ENCODE measurements around the gene BMPR1B. TPM values are rescaled to one million over a fixed set of nuclear protein-coding genes. Genes with fewer than 3 reads are reported as not detected.
"Not testable (repeated sequence)": the region's sequence is repeated elsewhere in the genome, so short reads cannot be mapped to it uniquely, and the experiment has no call there.

The BMPR1B gene
- total RNA-seq, 2 experiments from 2014 or later, result not detected

DNA sequence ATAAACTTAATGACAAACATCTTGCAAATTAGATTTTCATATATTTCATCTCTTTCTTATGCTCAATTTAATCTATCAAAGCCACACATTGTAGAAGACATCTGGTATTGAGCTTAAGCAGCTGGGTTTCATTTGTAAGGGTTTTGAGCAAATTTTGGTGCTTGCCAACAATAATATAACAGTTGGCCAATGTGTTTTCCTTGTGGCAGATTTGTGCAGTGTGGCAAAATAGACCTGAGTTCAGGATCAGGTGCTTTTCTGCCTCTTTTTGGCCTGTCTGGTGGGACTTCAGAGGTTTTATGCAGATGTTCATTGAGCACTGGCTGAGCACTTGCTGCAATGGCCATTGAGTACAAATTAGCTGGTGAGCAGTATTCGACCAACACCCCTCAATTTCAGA lies 301.9 kb downstream of the BMPR1B start:
- Histone ChIP-seq H3K36me3 (ENCODE audit: insufficient read depth, low read length) (no peaks in the 10 kb centered on the region), H3K4me3 (ENCODE audit: low read length) (no peak overlapping the region), H3K27ac (ENCODE audit: low read depth in 1 of 2, low read length in 2 of 2) (no peak overlapping the region), H3K27me3 (ENCODE audit: control insufficient read depth in 1 of 2, insufficient read depth in 2 of 2, low read length in 2 of 2) (no peaks in the 10 kb centered on the region), H3K4me1 (ENCODE audit: insufficient read depth, low read length) (no peaks in the 10 kb centered on the region), H3K9me3 (ENCODE audit: control insufficient read depth in 1 of 2, insufficient read depth in 1 of 2, low read length in 2 of 2) (no peaks in the 10 kb centered on the region)
- Mint-ChIP-seq H3K9me3 (no peaks in the 10 kb centered on the region), H3K27me3 (no peaks in the 10 kb centered on the region), H3K36me3 (ENCODE audit: low read depth) (no peaks in the 10 kb centered on the region), H3K27ac (no peak overlapping the region), H3K4me1 (ENCODE audit: low read depth) (no peaks in the 10 kb centered on the region), H3K4me3 (no peak overlapping the region)
- intact Hi-C loops (cut with DNase I, micrococcal nuclease), result no loop called here
- ChIA-PET POLR2A (no interaction called here), CTCF (no interaction called here)
- TF ChIP-seq, protein P1, sequence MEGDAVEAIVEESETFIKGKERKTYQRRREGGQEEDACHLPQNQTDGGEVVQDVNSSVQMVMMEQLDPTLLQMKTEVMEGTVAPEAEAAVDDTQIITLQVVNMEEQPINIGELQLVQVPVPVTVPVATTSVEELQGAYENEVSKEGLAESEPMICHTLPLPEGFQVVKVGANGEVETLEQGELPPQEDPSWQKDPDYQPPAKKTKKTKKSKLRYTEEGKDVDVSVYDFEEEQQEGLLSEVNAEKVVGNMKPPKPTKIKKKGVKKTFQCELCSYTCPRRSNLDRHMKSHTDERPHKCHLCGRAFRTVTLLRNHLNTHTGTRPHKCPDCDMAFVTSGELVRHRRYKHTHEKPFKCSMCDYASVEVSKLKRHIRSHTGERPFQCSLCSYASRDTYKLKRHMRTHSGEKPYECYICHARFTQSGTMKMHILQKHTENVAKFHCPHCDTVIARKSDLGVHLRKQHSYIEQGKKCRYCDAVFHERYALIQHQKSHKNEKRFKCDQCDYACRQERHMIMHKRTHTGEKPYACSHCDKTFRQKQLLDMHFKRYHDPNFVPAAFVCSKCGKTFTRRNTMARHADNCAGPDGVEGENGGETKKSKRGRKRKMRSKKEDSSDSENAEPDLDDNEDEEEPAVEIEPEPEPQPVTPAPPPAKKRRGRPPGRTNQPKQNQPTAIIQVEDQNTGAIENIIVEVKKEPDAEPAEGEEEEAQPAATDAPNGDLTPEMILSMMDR (IDR thresholded peaks at IDR 0.05), result no peak
- no peak for DNase-seq
- ATAC-seq (ENCODE audit: poor library complexity), result no peak

DNA sequence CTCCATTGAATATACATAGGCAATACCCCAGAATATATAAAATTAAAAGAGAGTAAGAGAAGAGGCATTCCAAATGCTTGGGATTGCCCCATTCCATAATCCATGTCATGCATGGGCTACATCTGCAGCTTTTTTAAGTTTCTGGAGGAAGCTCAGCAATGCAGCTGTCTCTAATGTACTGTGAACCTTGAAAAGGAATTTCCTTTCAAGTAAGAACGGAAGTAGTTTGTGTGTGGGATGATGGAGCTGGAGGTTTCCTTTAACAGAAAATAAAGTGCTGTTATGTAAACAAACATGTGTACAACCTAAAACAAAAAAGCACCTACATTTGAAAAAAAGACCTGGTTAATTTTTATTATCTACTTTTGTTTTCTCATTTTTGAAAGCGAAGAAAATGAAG lies 303.5 kb downstream of the BMPR1B start:
- Mint-ChIP-seq H3K27ac (no peak overlapping the region), H3K9me3 (no peaks in the 10 kb centered on the region), H3K27me3 (no peaks in the 10 kb centered on the region), H3K36me3 (ENCODE audit: low read depth) (no peaks in the 10 kb centered on the region), H3K4me3 (no peak overlapping the region), H3K4me1 (ENCODE audit: low read depth) (no peaks in the 10 kb centered on the region)
- ChIA-PET POLR2A (interaction anchor here (0.7 kb wide), 1 partner anchor 705 kb away, joined by 3 read pairs; no protein-coding TSS in a partner anchor), CTCF (no interaction called here)
- H3K27ac ChIP-seq (ENCODE audit: low read depth in 1 of 2, low read length in 2 of 2), result no peak overlapping the region
- no peaks in the 10 kb centered on the region for H3K9me3 ChIP-seq (ENCODE audit: control insufficient read depth in 1 of 2, insufficient read depth in 1 of 2, low read length in 2 of 2)
- intact Hi-C loops (cut with DNase I, micrococcal nuclease), result no loop called here
- ATAC-seq (ENCODE audit: poor library complexity) (no peak), DNase-seq (no peak)
- no peaks in the 10 kb centered on the region for H3K36me3 ChIP-seq (ENCODE audit: insufficient read depth, low read length)
- no peak overlapping the region for H3K4me3 ChIP-seq (ENCODE audit: low read length)
- H3K4me1 ChIP-seq (ENCODE audit: insufficient read depth, low read length), result no peaks in the 10 kb centered on the region
- H3K27me3 ChIP-seq (ENCODE audit: control insufficient read depth in 1 of 2, insufficient read depth in 2 of 2, low read length in 2 of 2), result no peaks in the 10 kb centered on the region
- TF ChIP-seq, protein P1 (IDR thresholded peaks at IDR 0.05), result no peak

DNA sequence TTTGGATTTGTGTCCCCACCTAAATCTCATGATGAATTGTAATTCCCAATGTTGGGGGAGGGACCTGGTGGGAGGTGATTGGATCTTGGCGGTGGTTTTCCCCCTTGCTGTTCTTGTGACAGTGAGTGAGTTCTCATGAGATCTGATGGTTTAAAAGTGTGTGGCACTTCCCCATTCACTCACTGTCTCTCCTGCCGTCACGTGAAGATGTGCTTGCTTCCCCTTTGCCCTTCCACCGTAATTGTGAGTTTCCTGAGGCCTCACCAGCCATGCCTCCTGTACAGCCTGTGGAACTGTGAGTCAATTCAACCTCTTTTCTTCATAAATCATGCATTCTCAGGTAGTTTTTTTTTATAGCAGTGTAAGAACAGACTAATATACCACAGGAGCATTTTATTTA lies 304.0 kb downstream of the BMPR1B start:
- H3K36me3 ChIP-seq (ENCODE audit: insufficient read depth, low read length); H3K4me3 ChIP-seq (ENCODE audit: low read length); H3K27me3 Mint-ChIP-seq; H3K9me3 Mint-ChIP-seq; H3K27ac ChIP-seq (ENCODE audit: low read depth in 1 of 2, low read length in 2 of 2); H3K36me3 Mint-ChIP-seq (ENCODE audit: low read depth); H3K4me1 Mint-ChIP-seq (ENCODE audit: low read depth); H3K4me3 Mint-ChIP-seq; ATAC-seq (ENCODE audit: poor library complexity); H3K27me3 ChIP-seq (ENCODE audit: control insufficient read depth in 1 of 2, insufficient read depth in 2 of 2, low read length in 2 of 2); CTCF ChIA-PET; H3K9me3 ChIP-seq (ENCODE audit: control insufficient read depth in 1 of 2, insufficient read depth in 1 of 2, low read length in 2 of 2); intact Hi-C loops (cut with DNase I, micrococcal nuclease); DNase-seq; H3K27ac Mint-ChIP-seq; POLR2A ChIA-PET; H3K4me1 ChIP-seq (ENCODE audit: insufficient read depth, low read length): not testable (repeated sequence)

DNA sequence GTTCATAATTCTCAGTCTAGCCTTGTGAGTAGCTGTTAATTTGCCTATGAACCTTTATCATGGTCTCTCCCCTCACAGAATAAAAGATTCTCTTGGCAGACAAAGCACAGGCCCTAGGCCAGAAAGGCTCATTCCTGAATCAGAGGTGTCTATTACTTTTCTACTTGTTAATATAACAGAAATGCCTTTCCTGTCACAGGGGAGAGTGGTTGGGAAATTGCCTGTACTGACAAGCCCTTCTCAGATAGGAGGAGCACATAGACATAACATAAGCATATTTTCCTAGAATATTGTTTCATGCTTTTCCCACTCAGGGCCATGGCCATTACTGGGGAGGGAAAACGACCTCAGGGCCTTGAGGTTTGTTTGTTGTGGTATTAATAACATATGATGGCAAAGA lies 308.3 kb downstream of the BMPR1B start:
- Histone ChIP-seq H3K36me3 (ENCODE audit: insufficient read depth, low read length) (no peaks in the 10 kb centered on the region), H3K4me3 (ENCODE audit: low read length) (no peak overlapping the region), H3K9me3 (ENCODE audit: control insufficient read depth in 1 of 2, insufficient read depth in 1 of 2, low read length in 2 of 2) (no peaks in the 10 kb centered on the region), H3K27me3 (ENCODE audit: control insufficient read depth in 1 of 2, insufficient read depth in 2 of 2, low read length in 2 of 2) (no peaks in the 10 kb centered on the region), H3K27ac (ENCODE audit: low read depth in 1 of 2, low read length in 2 of 2) (no peak overlapping the region), H3K4me1 (ENCODE audit: insufficient read depth, low read length) (no peaks in the 10 kb centered on the region)
- ChIA-PET POLR2A (no interaction called here), CTCF (no interaction called here)
- no peaks in the 10 kb centered on the region for H3K27me3 Mint-ChIP-seq
- intact Hi-C loops (cut with DNase I, micrococcal nuclease), result no loop called here
- no peaks in the 10 kb centered on the region for H3K36me3 Mint-ChIP-seq (ENCODE audit: low read depth)
- H3K4me1 Mint-ChIP-seq (ENCODE audit: low read depth), result no peaks in the 10 kb centered on the region
- TF ChIP-seq, protein P1 (IDR thresholded peaks at IDR 0.05), result no peak
- H3K4me3 Mint-ChIP-seq, result no peak overlapping the region
- no peaks in the 10 kb centered on the region for H3K9me3 Mint-ChIP-seq
- no peak overlapping the region for H3K27ac Mint-ChIP-seq
- DNase-seq (no peak), ATAC-seq (ENCODE audit: poor library complexity) (no peak)
